A549 (cell line): ENCODE results near the gene TMEM131. TPM values are rescaled to one million over a fixed set of nuclear protein-coding genes. Genes with fewer than 3 reads are reported as not detected.
A peak's percentile ranks its signal among the peaks of the same experiment; 100 is the strongest.

Source experiments
- ATAC-seq, 2 experiments: fragments of 200-7000 bp in 1 of 2; fragments of >200 bp in 1 of 2; cut with Nextera tagmentation in 1 of 2; cut with Tn5 transposase in 1 of 2; 3 replicates each; pipeline versions ENCODE4 v1.8.0 to v1.9.1; 2018 to 2020; ENCODE audit warnings: mild to moderate bottlenecking in 1 of 2, moderate library complexity in 1 of 2
- CTCF ChIA-PET: fragments of 300-600 bp; sonication (Branson Sonifier 250); formaldehyde crosslinking; extraction: SDS; loops from one replicate; lab custom pipeline; 2021; ENCODE audit warnings: antibody characterized with exemption, inconsistent platforms; lab: Yijun Ruan, JAX
- POLR2A ChIA-PET: fragments of 350-600 bp; formaldehyde crosslinking; extraction: SDS; loops from one replicate; lab custom pipeline; 2021; ENCODE audit warnings: antibody characterized with exemption, inconsistent platforms; lab: Yijun Ruan, JAX
- DNase-seq, 2 experiments: peaks; one replicate each; pipeline versions ENCODE4 v3.0.0 to v3.0.0-alpha.2; 2011 to 2016; ENCODE audit warnings: low read depth in 1 of 2, low spot score in 1 of 2
- FAIRE-seq: peaks from 2 replicates; lab custom pipeline; 2011; peaks lifted over from hg19 to GRCh38; lab: Jason Lieb, UNC
- H3K27ac ChIP-seq, 2 experiments: fragments of >200 bp; sonication (Bioruptor Twin); formaldehyde crosslinking; 3 replicates each; pipeline ENCODE4 v1.5.1; 2016 to 2017
- H3K4me1 ChIP-seq: fragments of >200 bp; sonication (Bioruptor Twin); formaldehyde crosslinking; 3 replicates; pipeline ENCODE4 v1.6.1; 2016
- H3K4me2 ChIP-seq: fragments of >200 bp; sonication (Bioruptor Twin); formaldehyde crosslinking; 3 replicates; pipeline ENCODE4 v1.6.1; 2016
- H3K4me3 ChIP-seq: fragments of >200 bp; sonication (Bioruptor Twin); formaldehyde crosslinking; 3 replicates; pipeline ENCODE4 v1.5.1; 2016
- H3K9me3 ChIP-seq: fragments of >200 bp; sonication (Bioruptor Twin); formaldehyde crosslinking; 3 replicates; pipeline ENCODE4 v1.6.1; 2016
- CBX2 ChIP-seq: fragments of 200-600 bp; sonication (generic); IDR thresholded peaks from 2 replicates; pipeline ENCODE4 v1.6.1; 2016; ENCODE audit warnings: low read depth, mild to moderate bottlenecking, borderline replicate concordance
- CBX8 ChIP-seq: fragments of 200-600 bp; sonication (generic); IDR thresholded peaks from 2 replicates; pipeline ENCODE4 v1.6.1; 2016
- CHD4 ChIP-seq: fragments of 200-600 bp; sonication (generic); IDR thresholded peaks from 2 replicates; pipeline ENCODE4 v1.6.1; 2016; ENCODE audit warnings: antibody characterized with exemption, mild to moderate bottlenecking, borderline replicate concordance
- EHMT2 ChIP-seq: fragments of 200-600 bp; sonication (generic); IDR thresholded peaks from 2 replicates; pipeline ENCODE4 v1.6.1; 2016; ENCODE audit warnings: antibody characterized with exemption, low read depth, mild to moderate bottlenecking, moderate library complexity
- EP300 ChIP-seq, 2 experiments: fragments of >200 bp; sonication (Bioruptor Twin); formaldehyde crosslinking; IDR thresholded peaks; 2 replicates in 1 of 2; 3 replicates in 1 of 2; pipeline ENCODE4 v1.6.1; 2016 to 2017
- FOSL2 ChIP-seq, 2 experiments: fragments of 450-650 bp in 1 of 2; fragments of >200 bp in 1 of 2; sonication (Bioruptor Twin) in 1 of 2; formaldehyde crosslinking; IDR thresholded peaks; 2 replicates each; pipeline versions ENCODE4 v1.5.0 to v1.6.1; 2016 to 2020; ENCODE audit warnings: mild to moderate bottlenecking in 1 of 2, moderate library complexity in 1 of 2
- HDAC2 ChIP-seq: fragments of 200-600 bp; sonication (generic); IDR thresholded peaks from 2 replicates; pipeline ENCODE4 v1.6.1; 2016
- HEYL ChIP-seq: fragments of 250-450 bp; sonication (Bioruptor Pico); IDR thresholded peaks from 2 replicates; pipeline ENCODE4 v1.8.0; 2021; ENCODE audit warnings: mild to moderate bottlenecking, moderate library complexity
- HOXB13 ChIP-seq: fragments of 250-450 bp; sonication (Bioruptor Pico); IDR thresholded peaks from 2 replicates; pipeline ENCODE4 v1.5.0; 2020; ENCODE audit warnings: low read depth, mild to moderate bottlenecking, moderate library complexity
- HOXB5 ChIP-seq: fragments of 250-450 bp; sonication (Bioruptor Pico); IDR thresholded peaks from 2 replicates; pipeline ENCODE4 v1.5.0; 2020; ENCODE audit warnings: mild to moderate bottlenecking, moderate library complexity
- JUNB ChIP-seq: fragments of >200 bp; sonication (Bioruptor Twin); formaldehyde crosslinking; IDR thresholded peaks from 2 replicates; pipeline ENCODE4 v1.6.1; 2016
- MAZ ChIP-seq: fragments of 150-350 bp; IDR thresholded peaks from 2 replicates; pipeline ENCODE4 v1.6.1; 2014; ENCODE audit warnings: antibody characterized with exemption, low read depth, low read length, borderline replicate concordance
- MYC ChIP-seq: IDR thresholded peaks from 2 replicates; pipeline ENCODE4 v1.6.1; 2012; ENCODE audit warnings: mild to moderate bottlenecking, inconsistent platforms, low read length, improper control_type of control experiment, borderline replicate concordance
- NR3C1 ChIP-seq: fragments of >200 bp; sonication (Bioruptor Twin); formaldehyde crosslinking; IDR thresholded peaks from 3 replicates; pipeline ENCODE4 v1.6.1; 2017
- PHF8 ChIP-seq: fragments of 200-600 bp; sonication (generic); IDR thresholded peaks from 2 replicates; pipeline ENCODE4 v1.6.1; 2016; ENCODE audit warnings: low read depth, mild to moderate bottlenecking, antibody characterized with exemption, moderate library complexity, borderline replicate concordance
- POLR2A ChIP-seq: IDR thresholded peaks from 2 replicates; pipeline ENCODE4 v1.6.1; 2012; ENCODE audit warnings: mild to moderate bottlenecking, low read length
- RAD21 ChIP-seq, 2 experiments: fragments of >200 bp in 1 of 2; sonication (Bioruptor Twin) in 1 of 2; formaldehyde crosslinking in 1 of 2; IDR thresholded peaks in 1 of 2; conservative IDR thresholded peaks in 1 of 2; 2 replicates in 1 of 2; 3 replicates in 1 of 2; pipeline ENCODE4 v1.6.1; 2012 to 2018; ENCODE audit warnings: inconsistent platforms in 1 of 2
- RCOR1 ChIP-seq: fragments of 150-350 bp; IDR thresholded peaks from 2 replicates; pipeline ENCODE4 v1.6.1; 2014; ENCODE audit warnings: antibody characterized with exemption, low read length, low read depth
- REST ChIP-seq: fragments of 200-600 bp; sonication (generic); IDR thresholded peaks from 2 replicates; pipeline ENCODE4 v1.6.1; 2016; ENCODE audit warnings: antibody characterized with exemption, mild to moderate bottlenecking, moderate library complexity
- SREBF2 ChIP-seq: fragments of 450-650 bp; IDR thresholded peaks from 2 replicates; pipeline ENCODE4 v1.6.1; 2014; ENCODE audit warnings: mild to moderate bottlenecking, moderate library complexity
- ZC3H11A ChIP-seq: fragments of 450-650 bp; IDR thresholded peaks from 2 replicates; pipeline ENCODE4 v1.6.1; 2014; ENCODE audit warnings: antibody characterized with exemption, mild to moderate bottlenecking
- ZSCAN20 ChIP-seq: fragments of 250-450 bp; sonication (Bioruptor Pico); IDR thresholded peaks from 2 replicates; pipeline ENCODE4 v1.8.0; 2022; ENCODE audit warnings: mild to moderate bottlenecking, moderate library complexity
- WGBS: methylation state at CpG from one replicate; pipeline ENCODE4 v1.1.6; 2017; ENCODE audit errors: missing lambda C conversion rate; 5-methylcytosine and 5-hydroxymethylcytosine counted together
- polyA plus RNA-seq, 4 experiments: library from polyadenylated mRNA; depleted of rRNA in 3 of 4; stranded (reverse); fragments of >200 nt; fragmentation: RNase III in 1 of 4; extraction: RNeasy Plus Mini Kit Qiagen cat#74134 plus additional on column Dnase treatment in 1 of 4; gene quantifications; 2 replicates in 3 of 4; 3 replicates in 1 of 4; pipeline ENCODE4 v1.2.3, GENCODE V29; 2011 to 2017
- TF ChIP-seq, protein P1 (sequence below): IDR thresholded peaks from 2 replicates; pipeline ENCODE4 v1.6.1; 2012; ENCODE audit warnings: low read depth, borderline replicate concordance
- TF ChIP-seq, protein P2 (sequence below): IDR thresholded peaks from 2 replicates; pipeline ENCODE4 v1.6.1; 2012
- TF ChIP-seq, protein P3 (sequence below): fragments of >200 bp; sonication (Bioruptor Twin); formaldehyde crosslinking; IDR thresholded peaks from 2 replicates; pipeline ENCODE4 v1.6.1; 2016
- TF ChIP-seq, protein P4 (sequence below): fragments of >200 bp; sonication (Bioruptor Twin); formaldehyde crosslinking; IDR thresholded peaks from 3 replicates; pipeline ENCODE4 v1.6.1; 2016

TMEM131 gene
- polyA plus RNA-seq, 2 of the 4 experiments (the other 2 are of a cell fraction) = 14.5 to 21.8 TPM

- no peak for FAIRE-seq
- H3K4me1 ChIP-seq = peaks cover 3% of the 10 kb centered on the region; the same call in 1 of the 3 replicates
- POLR2A ChIA-PET = no interaction called here
- peaks cover 5% of the 10 kb centered on the region; the same call in 2 of the 3 replicates for H3K9me3 ChIP-seq
- no peak overlapping the region for H3K4me3 ChIP-seq
- ATAC-seq = peak; percentile 59 to 72; a peak in 4 of 6 replicates
- peak overlapping the region; percentile 13; the same call in 1 of the 3 replicates for H3K4me2 ChIP-seq
- WGBS = 18% methylated on average over 12 of the region's 12 CpGs
- no peak for DNase-seq
- TF ChIP-seq, protein P1, sequence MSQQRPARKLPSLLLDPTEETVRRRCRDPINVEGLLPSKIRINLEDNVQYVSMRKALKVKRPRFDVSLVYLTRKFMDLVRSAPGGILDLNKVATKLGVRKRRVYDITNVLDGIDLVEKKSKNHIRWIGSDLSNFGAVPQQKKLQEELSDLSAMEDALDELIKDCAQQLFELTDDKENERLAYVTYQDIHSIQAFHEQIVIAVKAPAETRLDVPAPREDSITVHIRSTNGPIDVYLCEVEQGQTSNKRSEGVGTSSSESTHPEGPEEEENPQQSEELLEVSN = no peak
- TF ChIP-seq CHD4 = no peak
- no peak for TF ChIP-seq JUNB
- no peak overlapping the region for H3K27ac ChIP-seq
- CTCF ChIA-PET = interaction anchor here (0.9 to 1.6 kb wide), 5 partner anchors 12 to 42 kb away, joined by 3 to 6 read pairs (median 4); no protein-coding TSS in a partner anchor
Measured at GRCh38 chr2:97728091-97728731, 267.5 kb downstream of the TMEM131 start.

GRCh38 chr2:97727296-97727695 is 268.5 kb downstream of the TMEM131 start:
- H3K4me3 ChIP-seq = no peak overlapping the region
- ChIA-PET CTCF (interaction anchor here (0.9 to 1.3 kb wide), 3 partner anchors 14 to 29 kb away, joined by 3 to 5 read pairs (median 4); no protein-coding TSS in a partner anchor), POLR2A (no interaction called here)
- H3K9me3 ChIP-seq = peaks cover 5% of the 10 kb centered on the region; the same call in 2 of the 3 replicates
- FAIRE-seq (no peak), DNase-seq (no peak), ATAC-seq (no peak)
- H3K4me2 ChIP-seq = no peak overlapping the region
- no peak overlapping the region for H3K27ac ChIP-seq
- TF ChIP-seq EP300 (IDR thresholded peaks at IDR 0.05) = no peak
- TF ChIP-seq, protein P2, sequence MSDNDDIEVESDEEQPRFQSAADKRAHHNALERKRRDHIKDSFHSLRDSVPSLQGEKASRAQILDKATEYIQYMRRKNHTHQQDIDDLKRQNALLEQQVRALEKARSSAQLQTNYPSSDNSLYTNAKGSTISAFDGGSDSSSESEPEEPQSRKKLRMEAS = no peak
- TF ChIP-seq, protein P3, sequence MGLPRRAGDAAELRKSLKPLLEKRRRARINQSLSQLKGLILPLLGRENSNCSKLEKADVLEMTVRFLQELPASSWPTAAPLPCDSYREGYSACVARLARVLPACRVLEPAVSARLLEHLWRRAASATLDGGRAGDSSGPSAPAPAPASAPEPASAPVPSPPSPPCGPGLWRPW = no peak
- no peak for TF ChIP-seq ZSCAN20
- no peak for TF ChIP-seq RAD21 (conservative IDR thresholded peaks at IDR 0.05 in 1 of 2, IDR thresholded peaks at IDR 0.05 in 1 of 2)
- no peak for TF ChIP-seq HOXB13 (CRISPR knock-in tag)
- TF ChIP-seq CBX8 = no peak
- no peak for TF ChIP-seq HEYL (CRISPR knock-in tag)
- no peak for TF ChIP-seq FOSL2 (IDR thresholded peaks at IDR 0.05)
- no peak for TF ChIP-seq FOSL2 (CRISPR knock-in tag; IDR thresholded peaks at IDR 0.05)
- TF ChIP-seq, protein P4, sequence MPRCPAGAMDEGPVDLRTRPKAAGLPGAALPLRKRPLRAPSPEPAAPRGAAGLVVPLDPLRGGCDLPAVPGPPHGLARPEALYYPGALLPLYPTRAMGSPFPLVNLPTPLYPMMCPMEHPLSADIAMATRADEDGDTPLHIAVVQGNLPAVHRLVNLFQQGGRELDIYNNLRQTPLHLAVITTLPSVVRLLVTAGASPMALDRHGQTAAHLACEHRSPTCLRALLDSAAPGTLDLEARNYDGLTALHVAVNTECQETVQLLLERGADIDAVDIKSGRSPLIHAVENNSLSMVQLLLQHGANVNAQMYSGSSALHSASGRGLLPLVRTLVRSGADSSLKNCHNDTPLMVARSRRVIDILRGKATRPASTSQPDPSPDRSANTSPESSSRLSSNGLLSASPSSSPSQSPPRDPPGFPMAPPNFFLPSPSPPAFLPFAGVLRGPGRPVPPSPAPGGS = no peak
- TF ChIP-seq MAZ = no peak
- WGBS = 62% methylated on average over 7 of the region's 7 CpGs
- peaks cover 3% of the 10 kb centered on the region; the same call in 1 of the 3 replicates for H3K4me1 ChIP-seq

GRCh38 chr2:97726261-97727064 is 269.3 kb downstream of the TMEM131 start:
- Histone ChIP-seq H3K27ac (no peak overlapping the region), H3K4me1 (peaks cover 3% of the 10 kb centered on the region; the same call in 1 of the 3 replicates), H3K4me2 (no peak overlapping the region), H3K9me3 (peaks cover 5% of the 10 kb centered on the region; the same call in 2 of the 3 replicates), H3K4me3 (no peak overlapping the region)
- ChIA-PET CTCF (interaction anchor here (1.5 to 4.2 kb wide), 2 partner anchors 14 to 17 kb away, joined by 3 to 26 read pairs; no protein-coding TSS in a partner anchor), POLR2A (no interaction called here)
- no peak for DNase-seq
- 39% methylated on average over 4 of the region's 4 CpGs for WGBS
- no peak for FAIRE-seq
- no peak for ATAC-seq
- no peak for TF ChIP-seq ZC3H11A
- no peak for TF ChIP-seq RCOR1
- no peak for TF ChIP-seq NR3C1
- no peak for TF ChIP-seq EHMT2
- no peak for TF ChIP-seq REST
- no peak for TF ChIP-seq MYC
- TF ChIP-seq PHF8 = no peak
- TF ChIP-seq MAZ = no peak
- no peak for TF ChIP-seq SREBF2
- no peak for TF ChIP-seq HDAC2
- TF ChIP-seq CBX2 = no peak
- no peak for TF ChIP-seq HOXB13 (CRISPR knock-in tag)
- TF ChIP-seq EP300 (IDR thresholded peaks at IDR 0.05) = no peak
- no peak for TF ChIP-seq HOXB5
- TF ChIP-seq RAD21 (conservative IDR thresholded peaks at IDR 0.05 in 1 of 2, IDR thresholded peaks at IDR 0.05 in 1 of 2) = no peak
- no peak for TF ChIP-seq POLR2A
